ENCODE data around the gene TRIM49C. TPM values are rescaled to one million over a fixed set of nuclear protein-coding genes. Genes with fewer than 3 reads are reported as not detected.
"Not testable (repeated sequence)": the region's sequence is repeated elsewhere in the genome, so short reads cannot be mapped to it uniquely, and the experiment has no call there.

TRIM49C gene
- total RNA-seq, 1 experiment from 2014 or later: not detected

GRCh38 chr11:90052311-90052710, 21.4 kb downstream of the TRIM49C start:
- H3K9me3 ChIP-seq (ENCODE audit: control insufficient read depth, low read depth, low read length); H3K4me2 ChIP-seq (ENCODE audit: insufficient read depth, insufficient read length, low read length); H3K23ac ChIP-seq (ENCODE audit: insufficient read length, low read depth, low read length); H2BK20ac ChIP-seq (ENCODE audit: low read depth, low read length, poor library complexity, severe bottlenecking); H3K27ac Mint-ChIP-seq; H3K9me3 Mint-ChIP-seq; H4K5ac ChIP-seq (ENCODE audit: insufficient read length, low read depth, low read length); H3K4me1 Mint-ChIP-seq; H3K79me1 ChIP-seq (ENCODE audit: insufficient read depth, low read depth, low read length, poor library complexity, severe bottlenecking); H3K36me3 Mint-ChIP-seq (ENCODE audit: insufficient read depth in 1 of 3, low read depth in 3 of 3); H3K27ac ChIP-seq (ENCODE audit: insufficient read length, low read depth, low read length); H2AFZ ChIP-seq (ENCODE audit: low read length); H2BK5ac ChIP-seq (ENCODE audit: insufficient read length, low read length); H2BK12ac ChIP-seq (ENCODE audit: insufficient read length, low read depth, low read length); H4K91ac ChIP-seq (ENCODE audit: insufficient read length, low read depth, low read length); H3K27me3 ChIP-seq (ENCODE audit: insufficient read depth, low read length); H2BK15ac ChIP-seq (ENCODE audit: low read depth, low read length); H4K8ac ChIP-seq (replicated peaks; ENCODE audit: insufficient read length, low read depth, low read length); H3K18ac ChIP-seq (ENCODE audit: insufficient read length, low read depth, low read length); H3T11ph ChIP-seq (ENCODE audit: low read length); H3K27me3 Mint-ChIP-seq (ENCODE audit: low read depth); H3K9ac ChIP-seq (ENCODE audit: extremely low read depth, insufficient read length, low read length); H3K4me1 ChIP-seq (ENCODE audit: insufficient read depth, low read length); H3K79me2 ChIP-seq (ENCODE audit: insufficient read depth, low read length); H3K4ac ChIP-seq (ENCODE audit: low read depth, low read length); H3K14ac ChIP-seq (ENCODE audit: insufficient read depth, low read length); DNase-seq; H3K23me2 ChIP-seq (ENCODE audit: insufficient read length, low read depth, low read length, poor library complexity, severe bottlenecking); H2AK5ac ChIP-seq (ENCODE audit: insufficient read length, low read length); H3K56ac ChIP-seq (ENCODE audit: insufficient read length, low read depth, low read length); H4K20me1 ChIP-seq (ENCODE audit: control insufficient read depth, insufficient read depth, insufficient read length); H2BK120ac ChIP-seq (ENCODE audit: low read depth, low read length, poor library complexity, severe bottlenecking): not testable (repeated sequence)
- peak; percentile 47; the same call in 2 of the 3 replicates for TF ChIP-seq CTCF (conservative IDR thresholded peaks at IDR 0.05)
- WGBS (ENCODE audit: extremely low coverage, insufficient read length, low lambda C conversion rate): no CpG with 5 or more reads among the region's 33 CpGs
- H3K4me3 Mint-ChIP-seq: peak overlapping the region; percentile 54 to 65; a peak in 3 of 5 replicates

GRCh38 chr11:90053545-90053944, 22.6 kb downstream of the TRIM49C start:
- not testable (repeated sequence) for H3K9me3 Mint-ChIP-seq; H3K14ac ChIP-seq (ENCODE audit: insufficient read depth, low read length); H4K91ac ChIP-seq (ENCODE audit: insufficient read length, low read depth, low read length); H3T11ph ChIP-seq (ENCODE audit: low read length); H3K23ac ChIP-seq (ENCODE audit: insufficient read length, low read depth, low read length); H3K27me3 ChIP-seq (ENCODE audit: insufficient read depth, low read length); H3K79me2 ChIP-seq (ENCODE audit: insufficient read depth, low read length); H3K23me2 ChIP-seq (ENCODE audit: insufficient read length, low read depth, low read length, poor library complexity, severe bottlenecking); H3K9ac ChIP-seq (ENCODE audit: extremely low read depth, insufficient read length, low read length); H3K18ac ChIP-seq (ENCODE audit: insufficient read length, low read depth, low read length); H3K4me2 ChIP-seq (ENCODE audit: insufficient read depth, insufficient read length, low read length); H3K4me1 ChIP-seq (ENCODE audit: insufficient read depth, low read length); H2AFZ ChIP-seq (ENCODE audit: low read length); H2AK5ac ChIP-seq (ENCODE audit: insufficient read length, low read length); H3K4ac ChIP-seq (ENCODE audit: low read depth, low read length); H3K36me3 Mint-ChIP-seq (ENCODE audit: insufficient read depth in 1 of 3, low read depth in 3 of 3); H4K20me1 ChIP-seq (ENCODE audit: control insufficient read depth, insufficient read depth, insufficient read length); H3K4me1 Mint-ChIP-seq; H4K8ac ChIP-seq (replicated peaks; ENCODE audit: insufficient read length, low read depth, low read length); H3K27ac Mint-ChIP-seq; H3K9me3 ChIP-seq (ENCODE audit: control insufficient read depth, low read depth, low read length); H3K4me3 Mint-ChIP-seq; H3K79me1 ChIP-seq (ENCODE audit: insufficient read depth, low read depth, low read length, poor library complexity, severe bottlenecking); H2BK120ac ChIP-seq (ENCODE audit: low read depth, low read length, poor library complexity, severe bottlenecking); H3K27ac ChIP-seq (ENCODE audit: insufficient read length, low read depth, low read length); H2BK15ac ChIP-seq (ENCODE audit: low read depth, low read length); H2BK5ac ChIP-seq (ENCODE audit: insufficient read length, low read length); H3K56ac ChIP-seq (ENCODE audit: insufficient read length, low read depth, low read length); DNase-seq; H3K27me3 Mint-ChIP-seq (ENCODE audit: low read depth); H4K5ac ChIP-seq (ENCODE audit: insufficient read length, low read depth, low read length); H2BK12ac ChIP-seq (ENCODE audit: insufficient read length, low read depth, low read length); H2BK20ac ChIP-seq (ENCODE audit: low read depth, low read length, poor library complexity, severe bottlenecking)
- no CpG with 5 or more reads among the region's 28 CpGs for WGBS (ENCODE audit: extremely low coverage, insufficient read length, low lambda C conversion rate)
